NB4 (cell line): ENCODE data around the gene ENOSF1.

Experiments
- DNase-seq: peaks from one replicate; pipeline ENCODE4 v3.0.0; 2010; ENCODE audit warnings: low read depth
- H3K4me3 ChIP-seq: one replicate; pipeline ENCODE4 v1.5.1; 2011; ENCODE audit warnings: mild to moderate bottlenecking, low read depth, low read length, moderate library complexity
- MYC ChIP-seq: IDR thresholded peaks from 2 replicates; pipeline ENCODE4 v1.6.1; 2011; ENCODE audit warnings: low read depth, low read length
- POLR2A ChIP-seq: IDR thresholded peaks from 2 replicates; pipeline ENCODE4 v1.6.1; 2011; ENCODE audit warnings: mild to moderate bottlenecking; ENCODE audit not compliant: insufficient read length; ENCODE audit errors: extremely low read depth
- TF ChIP-seq, protein P1 (sequence below): IDR thresholded peaks from 2 replicates; pipeline ENCODE4 v1.6.1; 2011; ENCODE audit warnings: low read depth, low read length
- TF ChIP-seq, protein P2 (sequence below): IDR thresholded peaks from one replicate; pipeline ENCODE4 v1.5.1; 2012; ENCODE audit warnings: low read depth, low read length

The ENOSF1 gene

DNA sequence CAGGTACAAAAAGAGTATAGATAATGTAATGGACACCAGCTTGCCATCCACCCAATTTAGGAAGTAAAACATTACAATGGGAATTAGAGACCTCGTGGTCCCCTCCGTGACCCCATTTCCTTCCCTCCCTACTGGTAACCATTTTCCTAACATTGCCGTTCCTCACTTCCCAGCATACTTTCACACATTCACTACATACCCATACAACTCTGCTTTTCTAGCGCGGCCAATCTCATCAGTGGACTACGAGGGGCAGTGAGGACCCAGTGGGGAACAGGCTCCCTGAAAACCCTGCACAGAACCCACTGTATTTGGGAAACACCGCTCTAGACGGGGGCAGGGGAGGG lies 1.1 kb downstream of the ENOSF1 start:
- H3K4me3 ChIP-seq: peak overlapping the region; percentile 75
- no peak for DNase-seq
- TF ChIP-seq, protein P1, sequence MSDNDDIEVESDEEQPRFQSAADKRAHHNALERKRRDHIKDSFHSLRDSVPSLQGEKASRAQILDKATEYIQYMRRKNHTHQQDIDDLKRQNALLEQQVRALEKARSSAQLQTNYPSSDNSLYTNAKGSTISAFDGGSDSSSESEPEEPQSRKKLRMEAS: no peak
- TF ChIP-seq POLR2A: no peak
- no peak for TF ChIP-seq MYC
- TF ChIP-seq, protein P2, sequence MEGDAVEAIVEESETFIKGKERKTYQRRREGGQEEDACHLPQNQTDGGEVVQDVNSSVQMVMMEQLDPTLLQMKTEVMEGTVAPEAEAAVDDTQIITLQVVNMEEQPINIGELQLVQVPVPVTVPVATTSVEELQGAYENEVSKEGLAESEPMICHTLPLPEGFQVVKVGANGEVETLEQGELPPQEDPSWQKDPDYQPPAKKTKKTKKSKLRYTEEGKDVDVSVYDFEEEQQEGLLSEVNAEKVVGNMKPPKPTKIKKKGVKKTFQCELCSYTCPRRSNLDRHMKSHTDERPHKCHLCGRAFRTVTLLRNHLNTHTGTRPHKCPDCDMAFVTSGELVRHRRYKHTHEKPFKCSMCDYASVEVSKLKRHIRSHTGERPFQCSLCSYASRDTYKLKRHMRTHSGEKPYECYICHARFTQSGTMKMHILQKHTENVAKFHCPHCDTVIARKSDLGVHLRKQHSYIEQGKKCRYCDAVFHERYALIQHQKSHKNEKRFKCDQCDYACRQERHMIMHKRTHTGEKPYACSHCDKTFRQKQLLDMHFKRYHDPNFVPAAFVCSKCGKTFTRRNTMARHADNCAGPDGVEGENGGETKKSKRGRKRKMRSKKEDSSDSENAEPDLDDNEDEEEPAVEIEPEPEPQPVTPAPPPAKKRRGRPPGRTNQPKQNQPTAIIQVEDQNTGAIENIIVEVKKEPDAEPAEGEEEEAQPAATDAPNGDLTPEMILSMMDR: no peak

DNA sequence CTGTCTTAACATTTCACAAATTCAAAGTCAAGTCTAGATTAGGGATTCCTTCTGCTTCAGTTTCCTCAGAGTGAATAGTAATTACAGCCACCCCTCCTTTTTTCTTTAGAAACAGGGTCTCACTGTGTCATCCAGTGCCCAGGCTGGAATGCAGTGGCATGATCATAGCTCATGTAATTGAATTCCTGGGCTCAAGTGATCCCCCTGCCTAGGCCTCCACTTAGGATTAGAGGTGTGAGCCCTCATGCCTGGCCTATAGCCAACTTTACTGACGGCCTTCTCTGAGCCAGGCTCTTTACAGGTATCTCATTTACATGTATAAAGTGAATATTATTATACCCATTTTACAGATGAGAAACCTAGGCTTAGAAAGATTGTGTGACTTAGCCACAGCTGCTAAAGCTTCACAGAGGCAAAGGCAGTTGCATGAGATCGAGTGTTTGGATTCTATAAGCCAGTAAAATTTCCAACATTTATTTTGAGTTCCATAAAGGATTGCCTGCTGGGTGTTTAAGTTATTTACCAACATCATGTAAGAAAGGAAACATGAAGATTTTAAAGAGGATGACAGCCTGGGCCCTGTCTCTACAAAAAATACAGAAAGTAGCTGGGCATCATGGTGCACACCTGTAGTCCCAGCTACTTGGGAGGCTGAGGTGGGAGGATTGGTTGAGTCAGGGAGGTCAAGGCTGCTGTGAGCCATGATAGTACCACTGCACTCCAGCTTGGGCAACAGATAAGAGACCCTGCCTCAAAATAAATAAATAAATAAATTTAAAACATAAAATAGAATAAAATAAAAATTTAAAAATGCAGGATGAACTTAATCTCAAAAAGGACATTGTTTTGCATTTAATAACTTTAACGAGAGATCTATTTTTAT lies 1.8 kb downstream of the ENOSF1 start:
- TF ChIP-seq, protein P1: no peak
- TF ChIP-seq POLR2A: no peak
- TF ChIP-seq MYC: no peak
- TF ChIP-seq, protein P2: no peak
- DNase-seq: no peak
- peak overlapping the region; percentile 75 for H3K4me3 ChIP-seq

DNA sequence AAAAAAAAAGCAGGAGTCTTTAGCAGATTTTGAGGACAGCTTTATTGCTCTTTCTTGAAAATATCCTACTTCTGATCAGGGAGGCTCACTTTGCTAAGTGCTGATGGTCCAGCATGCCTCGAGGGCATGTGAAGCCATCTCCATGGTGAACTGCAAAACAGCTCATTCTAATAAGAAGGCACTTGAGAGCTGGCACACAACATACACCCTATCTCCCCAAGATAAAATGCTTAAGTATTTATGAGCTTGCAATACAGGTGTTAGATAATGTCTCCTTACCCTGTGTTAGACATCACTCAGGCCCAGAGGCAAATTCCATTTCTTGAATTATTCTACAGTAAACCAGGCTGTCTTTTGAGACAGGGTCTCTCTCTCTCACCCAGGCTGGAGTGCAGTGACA lies 2.7 kb downstream of the ENOSF1 start:
- TF ChIP-seq, protein P1: no peak
- TF ChIP-seq MYC (no peak), POLR2A (no peak)
- TF ChIP-seq, protein P2: no peak
- DNase-seq: no peak
- H3K4me3 ChIP-seq: no peak overlapping the region

DNA sequence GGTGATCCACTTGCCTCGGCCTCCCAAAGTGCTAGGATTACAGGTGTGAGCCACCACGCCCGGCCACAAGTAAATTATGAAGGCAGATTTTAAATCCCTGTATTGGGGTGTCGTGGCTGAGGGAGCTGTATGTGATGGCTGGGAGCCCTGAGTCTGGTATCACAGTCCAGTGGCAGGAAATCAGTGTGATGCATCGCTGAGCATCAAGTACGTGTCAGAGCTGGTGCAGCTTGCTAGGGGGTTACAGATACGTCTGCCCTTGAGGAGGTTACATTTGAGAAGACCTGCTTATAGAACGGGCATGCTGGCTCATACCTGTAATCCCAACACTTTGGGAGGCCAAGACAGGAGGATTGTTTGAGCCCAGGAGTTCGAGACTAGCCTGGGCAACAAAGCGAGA lies 4.3 kb downstream of the ENOSF1 start:
- TF ChIP-seq, protein P1: no peak
- no peak for TF ChIP-seq MYC
- TF ChIP-seq POLR2A: no peak
- TF ChIP-seq, protein P2: no peak
- DNase-seq: no peak
- no peak overlapping the region for H3K4me3 ChIP-seq

DNA sequence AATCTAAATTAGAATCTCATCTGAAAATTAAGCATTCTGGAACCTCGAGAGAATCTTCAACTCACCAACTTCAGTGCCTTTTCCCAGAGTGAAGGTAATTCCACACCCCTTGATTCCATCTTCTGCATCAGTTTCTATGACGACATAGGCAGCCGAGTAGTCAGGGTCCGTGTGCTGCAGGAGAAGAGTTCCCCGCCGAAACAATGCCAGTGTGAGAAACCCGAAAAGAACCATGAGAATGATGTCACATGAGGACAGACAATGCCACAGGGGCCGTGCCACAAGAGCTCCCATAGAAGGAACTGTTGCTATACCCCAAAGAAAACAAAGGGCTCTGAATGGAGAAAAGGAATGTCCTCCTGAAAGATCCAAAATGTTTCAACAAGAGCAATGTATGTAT lies 6.0 kb downstream of the ENOSF1 start:
- no peak for DNase-seq
- TF ChIP-seq MYC: no peak
- TF ChIP-seq, protein P2: no peak
- TF ChIP-seq, protein P1: no peak
- no peak for TF ChIP-seq POLR2A
- H3K4me3 ChIP-seq: no peak overlapping the region
